WI38 (cell line): ENCODE results near the gene ETS1.

Experiments
- H3K4me3 ChIP-seq: 2 replicates; pipeline ENCODE4 v1.5.1; 2011; ENCODE audit warnings: low read depth, mild to moderate bottlenecking, control low read depth, low read length
- TF ChIP-seq, protein P1 (sequence below): IDR thresholded peaks from 2 replicates; pipeline ENCODE4 v1.5.1; 2012; ENCODE audit warnings: low read depth, mild to moderate bottlenecking, control low read depth, low read length

ETS1 gene

DNA sequence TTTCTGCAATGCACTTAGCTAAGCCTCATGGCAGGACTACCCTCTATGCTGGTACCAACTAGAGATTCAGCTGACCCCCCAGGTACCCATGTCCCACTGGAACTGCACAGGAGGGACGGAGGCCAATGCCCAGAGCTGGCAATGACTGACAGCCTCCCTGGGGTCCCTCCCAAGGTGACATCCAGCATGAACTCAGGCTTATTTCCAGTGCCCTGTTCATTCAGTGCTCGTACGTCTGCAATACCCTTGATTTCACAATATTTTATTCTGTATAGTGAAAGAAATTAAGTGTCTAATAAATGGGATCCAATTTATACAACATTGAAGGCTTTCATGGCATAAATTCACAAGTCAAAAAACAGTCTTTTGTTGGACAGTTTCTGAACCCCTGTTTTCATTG, 20.2 kb downstream of the ETS1 start:
- no peak overlapping the region for H3K4me3 ChIP-seq
- TF ChIP-seq, protein P1, sequence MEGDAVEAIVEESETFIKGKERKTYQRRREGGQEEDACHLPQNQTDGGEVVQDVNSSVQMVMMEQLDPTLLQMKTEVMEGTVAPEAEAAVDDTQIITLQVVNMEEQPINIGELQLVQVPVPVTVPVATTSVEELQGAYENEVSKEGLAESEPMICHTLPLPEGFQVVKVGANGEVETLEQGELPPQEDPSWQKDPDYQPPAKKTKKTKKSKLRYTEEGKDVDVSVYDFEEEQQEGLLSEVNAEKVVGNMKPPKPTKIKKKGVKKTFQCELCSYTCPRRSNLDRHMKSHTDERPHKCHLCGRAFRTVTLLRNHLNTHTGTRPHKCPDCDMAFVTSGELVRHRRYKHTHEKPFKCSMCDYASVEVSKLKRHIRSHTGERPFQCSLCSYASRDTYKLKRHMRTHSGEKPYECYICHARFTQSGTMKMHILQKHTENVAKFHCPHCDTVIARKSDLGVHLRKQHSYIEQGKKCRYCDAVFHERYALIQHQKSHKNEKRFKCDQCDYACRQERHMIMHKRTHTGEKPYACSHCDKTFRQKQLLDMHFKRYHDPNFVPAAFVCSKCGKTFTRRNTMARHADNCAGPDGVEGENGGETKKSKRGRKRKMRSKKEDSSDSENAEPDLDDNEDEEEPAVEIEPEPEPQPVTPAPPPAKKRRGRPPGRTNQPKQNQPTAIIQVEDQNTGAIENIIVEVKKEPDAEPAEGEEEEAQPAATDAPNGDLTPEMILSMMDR = no peak

DNA sequence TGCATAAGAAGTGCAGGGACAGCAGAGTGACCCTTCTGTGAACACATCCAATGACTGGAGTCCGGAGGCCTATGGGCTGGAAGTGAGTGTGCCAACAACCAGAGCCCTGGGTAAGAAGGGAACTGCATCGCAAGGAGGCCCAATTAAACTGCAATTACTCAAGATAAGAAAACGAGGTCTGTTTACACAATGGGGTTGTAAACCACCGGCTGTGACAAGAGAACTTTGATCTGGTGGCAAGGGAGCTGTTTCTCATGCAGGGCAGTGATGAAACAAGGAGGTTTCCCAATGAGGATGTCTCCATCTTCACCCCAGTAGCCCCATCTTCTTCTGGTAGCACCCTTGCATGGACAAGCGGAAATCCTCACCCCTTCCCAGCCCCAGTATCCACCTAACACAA, 21.5 kb downstream of the ETS1 start:
- TF ChIP-seq, protein P1 = no peak
- no peak overlapping the region for H3K4me3 ChIP-seq

DNA sequence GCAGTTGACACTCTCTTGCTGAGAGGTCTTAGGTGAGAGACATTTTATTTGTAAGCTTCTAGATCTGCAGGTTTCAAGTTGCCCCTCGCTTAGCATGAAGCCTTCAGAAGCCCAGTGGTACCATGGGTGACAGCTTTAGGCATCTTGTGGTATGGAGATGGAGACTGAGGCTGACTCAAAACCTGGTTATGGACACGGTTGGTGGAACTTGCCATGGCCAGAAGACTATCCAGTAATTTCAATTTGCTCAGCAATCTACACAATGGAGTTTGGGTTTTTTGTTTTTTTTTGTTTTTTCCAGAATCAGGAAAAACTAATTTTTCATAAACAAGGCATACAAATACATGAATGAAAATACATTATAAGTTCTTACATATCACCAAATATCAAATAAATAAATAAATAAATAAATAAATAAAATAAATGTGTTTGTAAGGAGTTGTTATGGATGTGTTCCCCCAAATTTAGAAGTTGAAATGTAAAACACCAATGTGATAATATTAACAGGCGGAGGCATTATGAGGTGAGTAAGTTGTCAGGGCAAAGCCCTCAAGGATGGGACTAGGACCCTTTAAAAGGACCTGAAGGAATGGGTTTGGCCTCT, 22.6 kb downstream of the ETS1 start:
- TF ChIP-seq, protein P1 = no peak
- H3K4me3 ChIP-seq = no peak overlapping the region

DNA sequence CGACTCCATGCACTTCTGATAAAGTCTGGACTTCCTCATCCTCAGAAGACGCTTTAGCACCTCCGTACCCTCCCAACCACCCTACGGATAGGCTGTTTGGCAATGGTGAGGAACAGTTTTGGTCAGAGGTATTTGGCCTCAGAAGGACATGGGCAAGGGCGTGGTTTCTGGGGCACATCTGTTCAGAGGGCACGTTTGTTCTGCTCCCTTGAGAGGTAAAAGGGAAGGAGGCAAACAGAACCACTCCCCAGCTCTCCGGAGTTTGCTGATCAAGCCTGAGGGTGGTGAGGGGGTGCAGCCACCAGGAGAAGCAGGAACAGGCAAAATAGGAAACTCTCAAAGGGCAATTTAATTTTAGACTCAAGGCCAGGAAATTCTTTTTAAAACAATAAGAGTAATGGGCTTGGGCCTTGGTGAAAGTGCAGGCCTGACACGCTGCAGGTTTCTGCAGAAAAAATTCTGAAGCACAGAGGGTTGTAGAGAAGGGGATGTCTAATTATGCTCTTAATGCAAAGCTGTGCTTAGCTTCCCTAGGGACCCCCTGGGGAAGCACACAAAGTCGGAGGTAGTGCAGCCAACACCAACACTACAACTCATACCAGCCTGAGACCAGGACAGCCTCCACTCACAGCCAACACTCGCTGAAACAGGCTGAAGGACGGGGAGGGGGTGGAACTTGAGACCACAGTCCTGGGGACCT, 23.3 kb downstream of the ETS1 start:
- TF ChIP-seq, protein P1 = no peak

DNA sequence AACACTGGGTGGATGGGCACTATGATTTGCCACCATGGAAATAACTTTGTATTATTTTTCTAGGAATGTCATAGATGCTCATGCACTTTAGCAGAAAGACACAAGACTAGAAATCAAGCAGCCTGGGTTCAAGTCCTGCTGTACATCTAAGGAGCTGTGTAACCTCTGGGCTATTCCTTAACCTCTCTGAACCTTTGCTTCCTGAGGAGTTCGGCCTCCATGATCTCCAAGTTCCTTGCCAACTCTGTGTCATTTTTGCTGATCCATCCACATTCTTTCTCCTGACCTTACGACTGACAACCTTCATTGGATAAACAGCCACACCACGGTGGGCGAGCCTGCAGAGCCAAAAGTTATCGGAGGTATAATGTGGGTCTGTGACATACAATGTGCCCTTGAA, 24.1 kb downstream of the ETS1 start:
- H3K4me3 ChIP-seq = no peak overlapping the region
- TF ChIP-seq, protein P1 = no peak

More for the DNA sequence above, 23.3 kb downstream of the ETS1 start:
- H3K4me3 ChIP-seq = no peak overlapping the region

DNA sequence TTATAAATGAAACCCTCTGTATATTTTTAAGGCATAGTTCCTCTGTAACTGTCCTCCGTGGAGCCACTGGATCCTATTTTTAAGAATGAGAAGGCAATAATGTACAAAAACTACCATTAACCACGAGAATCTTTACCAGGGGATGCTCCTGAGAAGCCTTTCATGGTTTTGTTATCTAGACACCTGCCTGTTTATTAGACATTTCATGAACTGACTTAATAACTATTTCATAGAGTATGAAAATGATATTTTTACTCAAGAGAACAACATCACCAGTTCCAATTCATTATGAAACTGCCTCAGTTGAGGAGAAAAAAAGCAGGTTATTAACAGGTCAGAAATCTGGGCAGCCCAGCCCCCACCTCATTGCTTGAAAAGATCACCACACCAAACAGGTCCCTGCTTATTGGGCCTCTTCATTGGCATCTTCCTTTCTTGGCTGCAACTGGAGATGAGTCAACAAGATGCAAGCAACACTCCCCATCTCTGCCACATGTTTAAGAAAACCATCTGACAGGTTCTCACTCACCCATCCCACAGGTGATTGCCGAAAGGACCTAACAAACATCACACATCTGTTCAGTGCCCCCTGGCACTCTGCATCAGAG, 27.8 kb downstream of the ETS1 start:
- no peak overlapping the region for H3K4me3 ChIP-seq
- TF ChIP-seq, protein P1 = no peak

DNA sequence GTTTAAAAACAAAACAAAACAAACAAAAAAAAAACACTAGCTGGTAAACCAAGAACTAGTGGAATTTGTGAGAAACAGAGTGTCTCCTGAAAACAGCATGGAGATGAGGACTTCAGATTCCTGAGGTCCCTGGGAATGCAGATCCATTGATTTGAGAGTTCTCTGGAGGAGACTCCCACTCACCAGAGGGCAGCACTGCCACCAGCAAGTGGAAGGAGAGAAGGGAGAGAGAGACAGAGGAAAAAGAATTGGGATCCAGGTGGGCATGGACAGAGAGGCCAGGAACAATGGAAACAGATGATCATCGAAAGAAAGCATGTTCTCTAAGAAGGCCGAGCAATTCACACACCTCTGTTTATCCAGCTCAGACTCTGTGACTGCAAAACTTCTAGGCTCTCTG, 31.8 kb downstream of the ETS1 start:
- no peak overlapping the region for H3K4me3 ChIP-seq
- TF ChIP-seq, protein P1 = 0 out of 2 replicates have a peak, but pooled peaks have one; percentile 20
